Measurements from ENCODE around the gene CD96. TPM values are rescaled to one million over a fixed set of nuclear protein-coding genes. Genes with fewer than 3 reads are reported as not detected.

CD96 gene
- total RNA-seq, 2 experiments from 2014 or later, result not detected

GRCh38 chr3:111570404-111571030 is 28.5 kb downstream of the CD96 start:
- intact Hi-C loops (cut with micrococcal nuclease; ENCODE audit: unreplicated experiment), result no loop called here
- Histone ChIP-seq H3K27ac (ENCODE audit: low read depth, low read length, poor library complexity, severe bottlenecking) (no peak overlapping the region), H3K9me2 (ENCODE audit: insufficient read depth, low read length) (no peaks in the 10 kb centered on the region), H3K4me3 (ENCODE audit: low read depth, low read length, poor library complexity, severe bottlenecking) (no peak overlapping the region), H2AFZ (ENCODE audit: low read length) (no peak overlapping the region), H4K20me1 (ENCODE audit: insufficient read depth, low read length) (no peaks in the 10 kb centered on the region), H3K79me2 (ENCODE audit: insufficient read depth, low read depth, low read length) (no peaks in the 10 kb centered on the region), H3K4me1 (ENCODE audit: insufficient read depth, low read length, poor library complexity, severe bottlenecking) (no peaks in the 10 kb centered on the region), H3K9me3 (ENCODE audit: low read length) (no peaks in the 10 kb centered on the region), H3K4me2 (ENCODE audit: low read length) (no peak overlapping the region), H3K36me3 (ENCODE audit: insufficient read depth, low read length) (no peaks in the 10 kb centered on the region)
- DNase-seq (ENCODE audit: low spot score), result no peak
- TF ChIP-seq EZH2phosphoT487 (IDR thresholded peaks at IDR 0.05; ENCODE audit: borderline replicate concordance, low read depth, low read length), result no peak
- TF ChIP-seq CTCF (conservative IDR thresholded peaks at IDR 0.05; ENCODE audit: low read length), result no peak
- POLR2A ChIA-PET, result interaction anchor here (0.7 kb wide), 1 partner anchor 282 kb away, joined by 3 read pairs; no protein-coding TSS in a partner anchor
- CTCF ChIA-PET (ENCODE audit: unreplicated experiment), result no interaction called here
- no TSS peak for BruUV-seq (replicated peaks)

- intact Hi-C loops (cut with micrococcal nuclease; ENCODE audit: unreplicated experiment), result no loop called here
- BruUV-seq (replicated peaks), result no TSS peak
Measured at GRCh38 chr3:111571282-111571681, 29.3 kb downstream of the CD96 start.

More at GRCh38 chr3:111571282-111571681, 29.3 kb downstream of the CD96 start:
- Histone ChIP-seq H3K79me2 (ENCODE audit: insufficient read depth, low read depth, low read length) (no peaks in the 10 kb centered on the region), H4K20me1 (ENCODE audit: insufficient read depth, low read length) (no peaks in the 10 kb centered on the region), H3K36me3 (ENCODE audit: insufficient read depth, low read length) (no peaks in the 10 kb centered on the region), H3K27ac (ENCODE audit: low read depth, low read length, poor library complexity, severe bottlenecking) (no peak overlapping the region), H3K9me2 (ENCODE audit: insufficient read depth, low read length) (no peaks in the 10 kb centered on the region), H3K4me1 (ENCODE audit: insufficient read depth, low read length, poor library complexity, severe bottlenecking) (no peaks in the 10 kb centered on the region), H2AFZ (ENCODE audit: low read length) (no peak overlapping the region), H3K4me3 (ENCODE audit: low read depth, low read length, poor library complexity, severe bottlenecking) (no peak overlapping the region), H3K4me2 (ENCODE audit: low read length) (no peak overlapping the region), H3K9me3 (ENCODE audit: low read length) (no peaks in the 10 kb centered on the region)
- TF ChIP-seq EZH2phosphoT487 (IDR thresholded peaks at IDR 0.05; ENCODE audit: borderline replicate concordance, low read depth, low read length) (no peak), CTCF (conservative IDR thresholded peaks at IDR 0.05; ENCODE audit: low read length) (no peak)
- DNase-seq (ENCODE audit: low spot score), result no peak
- ChIA-PET POLR2A (no interaction called here), CTCF (ENCODE audit: unreplicated experiment) (no interaction called here)

Data from OCI-LY7 (cell line).